ENCODE data around the gene NPFFR1. TPM values are rescaled to one million over a fixed set of nuclear protein-coding genes. Genes with fewer than 3 reads are reported as not detected.

The NPFFR1 gene
- total and polyA plus RNA-seq, 3 donors from 2014 or later: 2.6 to 6.6 (median 2.8) TPM

DNA sequence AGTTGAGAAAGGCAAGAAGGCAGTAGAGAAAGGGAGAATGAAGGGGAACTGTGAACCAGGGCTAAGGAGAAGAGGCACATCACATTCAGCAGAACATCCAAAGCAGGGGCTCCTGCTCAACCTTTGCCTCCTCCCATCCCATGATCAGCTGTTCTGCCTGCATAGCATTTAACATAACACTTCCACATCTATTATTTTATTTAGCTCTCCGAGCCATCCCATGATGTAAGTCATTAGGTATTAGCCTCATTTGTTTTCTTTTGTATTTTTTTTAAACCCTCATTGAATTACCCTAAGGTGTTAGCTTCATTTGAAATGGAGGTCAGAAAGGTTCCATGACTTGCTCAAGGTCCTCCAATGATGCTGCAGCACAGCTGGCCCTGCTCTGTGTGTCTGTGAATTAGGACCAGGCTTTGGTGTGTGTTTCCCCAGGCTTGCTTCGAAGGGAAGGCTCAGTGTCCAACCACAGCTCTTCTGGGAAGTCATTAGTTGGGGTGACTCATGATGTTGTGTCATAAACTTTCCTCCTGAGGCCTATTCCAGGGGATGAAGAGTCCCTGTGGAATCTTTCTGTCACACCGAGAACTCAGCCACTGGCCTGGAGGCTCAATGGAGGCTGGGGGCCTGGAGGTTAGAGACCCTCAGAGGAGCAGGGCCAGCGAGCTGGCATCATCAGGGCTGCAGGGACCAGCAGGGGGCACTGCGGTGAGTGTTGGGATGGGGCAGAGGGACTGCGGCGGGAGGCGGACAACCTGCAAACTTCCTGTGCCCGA is 16.5 kb downstream of the NPFFR1 start:
- Histone ChIP-seq H3K4me3 (no peak overlapping the region), H3K4me1 (no peaks in the 10 kb centered on the region), H3K36me3 (ENCODE audit: low read depth, missing control alignments) (no peaks in the 10 kb centered on the region), H3K27ac (no peak overlapping the region), H3K27me3 (no peaks in the 10 kb centered on the region), H3K9me3 (no peaks in the 10 kb centered on the region)
- DNase-seq: no peak
- TF ChIP-seq, protein P1, sequence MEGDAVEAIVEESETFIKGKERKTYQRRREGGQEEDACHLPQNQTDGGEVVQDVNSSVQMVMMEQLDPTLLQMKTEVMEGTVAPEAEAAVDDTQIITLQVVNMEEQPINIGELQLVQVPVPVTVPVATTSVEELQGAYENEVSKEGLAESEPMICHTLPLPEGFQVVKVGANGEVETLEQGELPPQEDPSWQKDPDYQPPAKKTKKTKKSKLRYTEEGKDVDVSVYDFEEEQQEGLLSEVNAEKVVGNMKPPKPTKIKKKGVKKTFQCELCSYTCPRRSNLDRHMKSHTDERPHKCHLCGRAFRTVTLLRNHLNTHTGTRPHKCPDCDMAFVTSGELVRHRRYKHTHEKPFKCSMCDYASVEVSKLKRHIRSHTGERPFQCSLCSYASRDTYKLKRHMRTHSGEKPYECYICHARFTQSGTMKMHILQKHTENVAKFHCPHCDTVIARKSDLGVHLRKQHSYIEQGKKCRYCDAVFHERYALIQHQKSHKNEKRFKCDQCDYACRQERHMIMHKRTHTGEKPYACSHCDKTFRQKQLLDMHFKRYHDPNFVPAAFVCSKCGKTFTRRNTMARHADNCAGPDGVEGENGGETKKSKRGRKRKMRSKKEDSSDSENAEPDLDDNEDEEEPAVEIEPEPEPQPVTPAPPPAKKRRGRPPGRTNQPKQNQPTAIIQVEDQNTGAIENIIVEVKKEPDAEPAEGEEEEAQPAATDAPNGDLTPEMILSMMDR (IDR thresholded peaks at IDR 0.05): no peak
- TF ChIP-seq POLR2A (IDR thresholded peaks at IDR 0.05): no peak
- WGBS, 2 donors: 75 to 78% methylated on average over 6 to 9 of the region's 9 CpGs
- intact Hi-C loops (cut with DNase I; ENCODE audit: low total_unique reads): no loop called here

DNA sequence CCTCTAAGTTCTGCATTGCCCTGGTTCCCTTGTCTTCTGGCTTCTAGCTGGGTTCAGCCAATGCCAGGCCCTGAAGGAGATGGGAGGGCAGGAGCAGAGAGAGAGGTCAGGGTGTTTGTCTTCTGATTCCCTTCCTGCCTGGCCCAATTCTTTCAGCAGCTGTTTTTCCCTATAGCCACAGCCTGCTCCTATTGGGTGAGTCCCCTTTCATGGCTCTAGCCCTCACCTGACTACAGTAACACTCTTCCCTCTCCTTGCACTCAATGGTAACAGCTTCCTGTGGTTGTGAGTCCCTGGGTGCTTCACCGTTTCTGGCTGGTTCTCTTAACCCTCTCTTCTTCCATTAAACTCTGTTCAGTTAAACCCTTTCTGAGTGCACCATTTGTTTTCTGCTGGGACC is 17.1 kb downstream of the NPFFR1 start:
- Histone ChIP-seq H3K36me3 (ENCODE audit: low read depth, missing control alignments) (no peaks in the 10 kb centered on the region), H3K27me3 (no peaks in the 10 kb centered on the region), H3K27ac (no peak overlapping the region), H3K4me3 (no peak overlapping the region), H3K4me1 (no peaks in the 10 kb centered on the region), H3K9me3 (no peaks in the 10 kb centered on the region)
- WGBS, 2 donors: 76 to 91% methylated on average over 1 of the region's 1 CpG
- TF ChIP-seq, protein P1 (IDR thresholded peaks at IDR 0.05): no peak
- no peak for TF ChIP-seq POLR2A (IDR thresholded peaks at IDR 0.05)
- DNase-seq: no peak
- intact Hi-C loops (cut with DNase I; ENCODE audit: low total_unique reads): no loop called here

DNA sequence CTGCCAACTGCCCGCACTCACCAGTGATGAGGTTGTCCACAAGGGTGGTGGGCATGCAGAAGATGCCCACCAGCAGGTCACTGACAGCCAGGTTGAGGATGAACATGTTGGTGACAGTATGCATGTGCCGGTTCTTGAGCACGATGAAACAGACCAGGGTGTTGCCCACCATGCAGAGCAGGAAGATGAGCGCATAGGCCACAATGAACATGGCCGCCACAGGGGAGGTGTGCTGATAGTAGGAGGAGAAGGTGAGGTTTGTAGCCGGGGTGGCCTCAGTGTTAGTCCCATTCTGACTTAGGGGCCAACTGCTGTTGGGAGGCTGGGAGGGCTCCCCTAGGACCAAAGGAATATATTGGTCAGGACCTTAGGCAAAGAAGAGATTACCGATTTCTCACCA is 17.7 kb downstream of the NPFFR1 start:
- no peaks in the 10 kb centered on the region for H3K4me1 ChIP-seq
- H3K27ac ChIP-seq: no peak overlapping the region
- no peak overlapping the region for H3K4me3 ChIP-seq
- no peak for TF ChIP-seq POLR2A (IDR thresholded peaks at IDR 0.05)
- TF ChIP-seq, protein P1 (IDR thresholded peaks at IDR 0.05): no peak
- no peaks in the 10 kb centered on the region for H3K36me3 ChIP-seq (ENCODE audit: low read depth, missing control alignments)
- intact Hi-C loops (cut with DNase I; ENCODE audit: low total_unique reads): no loop called here
- H3K27me3 ChIP-seq: no peaks in the 10 kb centered on the region
- no peak for DNase-seq
- no peaks in the 10 kb centered on the region for H3K9me3 ChIP-seq
- 89 to 95% methylated on average over 7 of the region's 7 CpGs for WGBS, 2 donors

DNA sequence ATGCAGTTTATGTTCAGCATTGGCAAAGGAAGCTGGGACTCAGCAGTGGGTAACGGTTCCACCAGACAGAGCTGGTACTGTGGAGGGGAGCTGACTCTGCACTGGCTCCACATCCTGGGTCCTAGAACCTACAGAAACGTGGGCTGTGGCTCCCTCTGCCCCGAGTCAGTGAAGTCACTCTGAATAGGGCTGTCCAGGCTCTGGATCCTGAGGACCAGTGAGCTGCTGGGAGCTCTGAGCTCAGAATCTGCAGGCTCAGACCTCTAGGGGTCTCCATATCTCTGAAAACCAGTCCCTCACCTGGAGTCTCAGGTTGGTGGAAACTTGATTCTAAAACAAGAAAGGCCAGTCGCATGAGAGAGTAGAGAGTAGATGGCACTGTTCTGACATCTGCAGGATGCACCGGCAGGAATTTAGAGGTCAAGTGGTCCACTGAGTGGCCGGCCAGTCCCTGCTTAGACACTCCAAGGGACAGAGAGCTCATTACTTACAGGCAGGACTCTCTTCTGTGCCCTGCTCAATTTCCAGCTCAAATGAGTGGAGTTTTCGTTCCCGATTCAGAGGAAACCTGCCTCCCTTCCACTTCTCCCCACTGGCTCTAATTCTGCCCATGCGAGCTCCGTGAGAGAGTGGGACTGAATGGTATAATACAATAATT is 18.6 kb downstream of the NPFFR1 start:
- no peaks in the 10 kb centered on the region for H3K27me3 ChIP-seq
- intact Hi-C loops (cut with DNase I; ENCODE audit: low total_unique reads): no loop called here
- no peak for TF ChIP-seq POLR2A (IDR thresholded peaks at IDR 0.05)
- TF ChIP-seq, protein P1 (IDR thresholded peaks at IDR 0.05): no peak
- no peak overlapping the region for H3K4me3 ChIP-seq
- 74 to 75% methylated on average over 9 to 10 of the region's 10 CpGs for WGBS, 2 donors
- no peaks in the 10 kb centered on the region for H3K4me1 ChIP-seq
- no peak for DNase-seq
- H3K36me3 ChIP-seq (ENCODE audit: low read depth, missing control alignments): no peaks in the 10 kb centered on the region
- H3K9me3 ChIP-seq: no peaks in the 10 kb centered on the region
- H3K27ac ChIP-seq: no peak overlapping the region
